NCI-H187 treated with DMSO at 0.1 percent for 48 hours (cell line): ENCODE results near the gene HNMT.
"Not testable (repeated sequence)": the region's sequence is repeated elsewhere in the genome, so short reads cannot be mapped to it uniquely, and the experiment has no call there.

ENCODE experiments used
- DNase-seq: peaks from one replicate; lab custom pipeline; 2025; lab: John Stamatoyannopoulos, UW

HNMT gene

GRCh38 chr2:137946227-137946626, 18.0 kb upstream of the HNMT start:
- no peak for DNase-seq

DNA sequence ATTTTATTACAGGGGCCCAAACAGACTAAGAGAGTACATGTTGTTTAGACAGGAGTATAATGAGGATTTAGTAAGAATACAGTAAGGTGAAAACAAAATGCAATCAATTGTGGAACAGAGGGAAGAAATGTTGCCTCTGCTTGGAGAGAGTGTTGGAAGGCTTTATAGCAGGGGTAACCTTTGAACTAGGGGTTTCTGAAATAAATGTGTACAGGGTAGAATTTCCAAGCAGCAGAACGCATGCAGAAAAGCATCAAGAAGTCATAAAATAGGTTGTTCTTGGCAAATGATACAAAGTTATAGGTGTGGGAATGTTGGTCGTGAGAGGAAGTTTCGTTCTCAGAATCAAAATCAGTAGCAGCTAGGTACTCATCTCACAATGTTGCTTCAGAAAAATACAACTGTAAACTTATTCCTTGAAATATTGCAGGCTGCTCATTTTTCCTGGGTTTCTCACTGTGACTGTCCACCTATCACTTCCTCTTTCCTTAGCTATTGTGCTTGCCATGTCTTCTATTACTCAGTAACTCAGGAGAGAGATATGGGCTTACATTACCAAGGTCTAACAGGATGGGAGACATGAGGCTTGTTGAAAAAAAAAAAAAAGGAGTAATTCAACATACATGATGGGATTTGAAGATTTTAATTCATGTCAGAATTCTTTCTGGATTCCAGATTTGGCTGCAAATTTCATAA, 17.1 kb upstream of the HNMT start:
- DNase-seq, result no peak

DNA sequence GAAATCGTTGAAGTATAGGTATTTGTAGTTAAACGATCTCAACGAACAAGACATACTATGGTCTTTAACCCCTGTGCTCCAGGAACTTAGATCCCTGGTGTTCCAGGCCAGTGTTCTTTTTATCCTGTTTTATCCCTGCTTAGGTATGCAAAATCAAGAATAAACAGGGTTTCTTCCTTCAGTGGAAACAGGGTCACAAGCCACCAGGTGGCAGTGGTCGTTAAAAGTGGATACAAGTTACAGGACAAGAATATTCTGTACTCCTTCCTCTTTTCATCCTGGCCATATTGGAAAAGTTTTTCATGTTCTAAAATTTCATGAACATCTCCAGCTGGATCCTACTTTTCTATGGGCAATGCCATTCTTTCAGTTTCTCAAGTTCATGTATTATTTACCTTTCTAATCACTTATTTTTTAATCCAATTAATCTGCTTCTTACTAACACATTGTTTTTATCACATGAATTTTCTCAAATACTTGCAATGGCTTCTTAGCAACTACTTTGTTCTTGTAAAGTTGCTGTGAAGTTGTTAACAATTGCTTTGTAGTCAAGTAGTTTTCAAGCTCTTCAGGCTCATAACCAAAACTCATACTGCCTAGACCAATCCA, 16.4 kb upstream of the HNMT start:
- DNase-seq, result no peak

DNA sequence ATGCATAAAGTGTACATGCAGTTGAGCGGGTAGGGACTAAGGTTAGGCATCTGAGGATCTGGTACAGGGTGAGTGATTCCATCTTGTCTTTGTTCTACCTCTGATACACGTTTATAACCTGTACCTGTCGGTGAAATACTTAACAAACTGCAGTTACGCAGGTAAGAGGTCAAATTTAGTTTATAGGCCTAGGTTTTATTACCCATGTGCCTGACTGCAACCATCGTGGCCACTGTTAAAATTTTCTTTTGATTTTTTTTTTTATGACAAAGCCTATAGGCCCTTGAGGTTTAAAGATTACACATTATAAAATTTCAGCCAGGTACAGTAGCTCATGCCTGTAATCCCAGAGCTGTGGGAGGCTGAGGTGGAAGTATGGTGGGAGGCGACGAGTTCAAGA, 15.4 kb upstream of the HNMT start:
- no peak for DNase-seq

DNA sequence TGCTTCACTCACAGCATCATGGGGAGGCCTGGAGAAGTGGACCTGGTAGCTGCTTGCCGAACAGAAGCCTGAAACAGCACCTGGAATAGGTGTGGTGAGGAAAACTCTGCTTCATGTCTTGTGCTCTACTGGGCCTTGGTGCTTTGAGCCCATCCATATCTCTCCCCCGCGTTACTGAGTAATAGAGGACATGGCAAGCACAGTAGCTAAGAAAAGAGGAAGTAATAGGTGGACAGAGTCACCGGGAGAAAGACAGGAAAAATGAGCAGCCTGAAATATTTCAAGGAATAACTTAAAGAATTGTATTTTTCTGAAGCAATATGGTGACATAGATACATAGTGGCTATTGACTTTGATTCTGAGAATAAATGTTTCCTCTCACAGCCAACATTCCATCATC, 14.0 kb upstream of the HNMT start:
- DNase-seq, result no peak

- no peak for DNase-seq
Observed at GRCh38 chr2:137951586-137951985, 12.7 kb upstream of the HNMT start.

DNA sequence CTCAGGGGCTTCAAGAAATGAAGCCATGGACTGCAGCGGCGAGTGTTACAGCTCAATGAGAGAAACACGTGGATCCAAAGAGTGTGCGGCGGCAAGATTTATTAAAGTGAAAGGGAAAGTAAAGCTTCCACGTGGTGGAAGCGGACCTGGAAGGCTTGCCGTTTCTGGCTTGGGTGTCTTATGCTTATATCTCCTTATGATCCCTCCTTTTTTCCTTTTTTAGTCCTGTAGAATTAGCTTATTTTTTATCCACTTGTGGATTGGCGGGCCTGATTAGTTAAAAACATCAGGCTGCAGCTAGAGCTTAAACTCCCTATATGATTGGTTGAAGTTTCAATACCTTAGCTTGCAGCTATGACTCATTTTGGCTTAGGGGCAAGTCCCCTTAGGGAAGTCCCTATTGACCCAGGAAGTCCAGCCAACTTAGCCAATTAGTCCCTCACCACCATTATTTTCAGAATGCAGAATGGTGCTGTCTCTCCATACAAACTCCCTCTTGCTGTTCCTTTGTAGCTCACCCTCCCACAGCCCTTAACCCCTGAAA, 11.6 kb upstream of the HNMT start:
- DNase-seq, result no peak

DNA sequence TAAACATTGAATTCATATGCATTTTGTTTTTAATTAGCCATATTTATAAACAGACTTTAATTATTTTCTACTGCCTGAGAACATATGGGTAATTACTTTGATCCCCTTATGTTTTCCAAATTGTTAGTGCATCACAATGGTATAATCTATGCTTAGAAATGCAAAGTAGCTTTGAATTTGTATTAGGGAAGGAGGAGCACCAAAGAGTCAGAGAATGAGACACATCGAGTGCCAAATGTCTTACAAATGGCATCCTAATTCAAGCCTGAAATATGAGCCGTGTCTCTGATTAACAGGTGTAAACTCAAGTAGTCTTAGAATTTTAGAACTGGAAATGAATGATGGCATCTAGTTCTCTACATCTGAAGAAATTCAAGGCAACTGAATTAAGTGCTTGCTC, 8.7 kb upstream of the HNMT start:
- no peak for DNase-seq

- no peak for DNase-seq
Observed at GRCh38 chr2:137957033-137957432, 7.2 kb upstream of the HNMT start.

GRCh38 chr2:137959166-137959565, 5.1 kb upstream of the HNMT start:
- no peak for DNase-seq

- no peak for DNase-seq
Observed at GRCh38 chr2:137960223-137960622, 4.0 kb upstream of the HNMT start.

- no peak for DNase-seq
Observed at GRCh38 chr2:137961602-137962001, 2.7 kb upstream of the HNMT start.

GRCh38 chr2:137963535-137964065, 673 bp upstream of the HNMT start:
- DNase-seq, result no peak

DNA sequence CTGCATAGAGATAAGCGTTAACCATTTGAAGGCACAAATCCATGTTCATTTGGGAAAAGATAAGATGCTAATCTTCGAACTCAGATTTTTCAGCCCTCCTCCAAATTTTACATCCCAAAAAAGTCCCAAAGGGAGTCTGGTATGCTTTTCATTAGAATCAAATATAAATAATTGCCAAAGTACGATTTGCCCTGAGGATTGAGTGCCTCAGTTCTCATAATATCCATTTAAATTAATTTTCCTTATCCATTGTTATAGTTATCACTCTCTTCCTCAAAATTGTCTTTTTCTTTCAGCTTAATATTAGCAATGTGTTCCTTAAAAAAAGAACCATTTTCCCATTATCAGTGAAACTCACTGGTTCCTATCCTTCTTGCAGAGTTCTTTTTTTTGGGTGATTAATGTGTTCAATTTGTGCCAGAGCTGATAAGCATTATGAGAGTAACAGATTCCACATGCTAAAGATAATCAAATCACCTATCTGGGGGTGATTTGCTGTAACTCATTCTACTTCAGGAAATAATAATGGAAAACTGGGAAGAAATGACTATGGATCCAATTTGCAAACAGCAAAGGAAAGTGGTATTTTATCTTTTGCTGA, 686 bp downstream of the HNMT start:
- DNase-seq, result no peak

GRCh38 chr2:137966043-137966442, 1.8 kb downstream of the HNMT start:
- no peak for DNase-seq

- no peak for DNase-seq
Observed at GRCh38 chr2:137967042-137967441, 2.8 kb downstream of the HNMT start.

- no peak for DNase-seq
Observed at GRCh38 chr2:137968477-137969417, 4.5 kb downstream of the HNMT start.

GRCh38 chr2:137969418-137969765, 5.1 kb downstream of the HNMT start:
- DNase-seq, result no peak

DNA sequence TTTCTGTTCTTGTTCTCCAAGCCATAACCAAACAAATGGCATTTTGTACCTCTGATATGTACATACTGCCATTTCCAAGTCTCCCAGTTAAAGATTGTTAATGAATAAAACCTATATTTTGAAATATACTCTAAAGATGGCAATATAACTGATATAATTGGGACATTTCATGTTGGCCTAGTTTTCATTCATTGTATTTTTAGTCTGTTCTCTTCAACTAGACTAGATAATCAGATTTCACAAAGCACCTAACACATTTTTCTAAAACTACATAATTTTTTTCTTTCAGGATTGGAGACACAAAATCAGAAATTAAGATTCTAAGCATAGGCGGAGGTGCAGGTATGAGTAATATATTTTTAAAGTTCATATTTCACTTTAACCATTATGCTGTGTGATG, 5.6 kb downstream of the HNMT start:
- no peak for DNase-seq

DNA sequence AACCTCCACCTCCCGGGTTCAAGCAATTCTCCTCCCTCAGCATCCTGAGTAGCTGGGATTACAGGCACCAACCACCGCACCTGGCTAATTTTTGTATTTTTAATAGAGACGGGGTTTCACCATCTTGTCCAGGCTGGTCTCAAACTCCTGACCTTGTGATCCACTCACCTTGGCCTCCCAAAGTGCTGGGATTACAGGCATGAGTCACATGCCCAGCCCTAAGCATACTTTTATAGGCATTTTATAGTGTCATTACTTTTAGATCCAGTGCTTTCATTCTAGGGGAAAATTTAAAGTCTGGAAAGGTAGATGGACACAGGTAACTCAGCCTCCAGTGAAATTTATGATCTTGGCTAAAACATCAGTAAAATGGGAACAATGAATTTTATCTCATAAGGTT, 7.0 kb downstream of the HNMT start:
- DNase-seq, result not testable (repeated sequence)

DNA sequence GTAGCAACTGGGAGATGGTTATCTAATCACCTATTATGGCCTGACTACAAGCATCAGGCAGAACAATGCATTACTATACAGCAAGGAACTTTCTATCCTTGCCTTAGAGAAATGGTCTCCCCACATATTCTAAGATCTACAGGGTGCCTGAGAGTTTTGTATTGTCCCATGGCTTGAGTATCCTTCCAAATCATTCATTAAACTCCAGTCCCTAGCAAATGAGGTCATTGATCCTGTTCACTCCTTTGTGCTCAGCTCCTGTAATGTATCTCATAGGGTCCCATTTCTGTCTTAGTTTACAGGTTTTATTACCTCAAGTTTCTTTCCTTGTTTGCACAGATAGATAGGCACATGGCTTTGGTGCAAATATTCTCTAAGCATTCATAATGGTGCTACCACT, 9.0 kb downstream of the HNMT start:
- no peak for DNase-seq
